SK-N-SH (cell line): ENCODE results near the gene MTG1. TPM values are rescaled to one million over a fixed set of nuclear protein-coding genes. Genes with fewer than 3 reads are reported as not detected.

Experiments used
- CTCF ChIA-PET: fragments of 300-600, 350-600 bp; formaldehyde crosslinking; extraction: SDS; loops from one replicate; lab custom pipeline; 2021; lab: Yijun Ruan, JAX
- POLR2A ChIA-PET: fragments of 350-600 bp; sonication (Branson Sonifier 250); formaldehyde crosslinking; extraction: SDS; loops from one replicate; lab custom pipeline; 2020; ENCODE audit warnings: antibody characterized with exemption, inconsistent platforms; lab: Yijun Ruan, JAX
- DNase-seq: peaks from one replicate; pipeline ENCODE4 v3.0.0; 2012
- H2AFZ ChIP-seq: fragments of 200-600 bp; sonication (generic); 2 replicates; pipeline ENCODE4 v1.8.1; 2016; ENCODE audit warnings: antibody characterized with exemption, mild to moderate bottlenecking, low read depth
- H3F3A ChIP-seq: fragments of 200-600 bp; sonication (generic); replicated peaks from 2 replicates; pipeline ENCODE3; 2016; ENCODE audit warnings: antibody characterized with exemption, mild to moderate bottlenecking; ENCODE audit not compliant: insufficient read depth
- H3K27ac ChIP-seq, 2 experiments: fragments of 200-500 bp in 1 of 2; fragments of 200-600 bp in 1 of 2; sonication (Bioruptor generic) in 1 of 2; sonication (generic), shearing (Covaris generic) in 1 of 2; 2 replicates each; pipeline versions ENCODE4 v1.5.1 to v1.6.1; 2014 to 2016; ENCODE audit warnings: low read depth in 2 of 2, inconsistent platforms in 1 of 2, low read length in 1 of 2, mild to moderate bottlenecking in 1 of 2, mixed read lengths in 1 of 2
- H3K27me3 ChIP-seq: fragments of 200-600 bp; sonication (generic), shearing (Covaris generic); 2 replicates; pipeline ENCODE4 v1.6.1; 2016; ENCODE audit warnings: mixed run types; ENCODE audit not compliant: insufficient read depth
- H3K36me3 ChIP-seq, 2 experiments: fragments of 200-500 bp in 1 of 2; fragments of 200-600 bp in 1 of 2; sonication (Bioruptor generic) in 1 of 2; sonication (generic) in 1 of 2; replicated peaks in 1 of 2; 2 replicates each; pipeline versions ENCODE3 to v1.5.1; 2014 to 2016; ENCODE audit warnings: low read length in 1 of 2, mild to moderate bottlenecking in 1 of 2; ENCODE audit not compliant: insufficient read depth in 2 of 2, control insufficient read depth in 1 of 2
- H3K4me1 ChIP-seq, 2 experiments: fragments of 200-500 bp in 1 of 2; fragments of 200-600 bp in 1 of 2; sonication (Bioruptor generic) in 1 of 2; sonication (generic), shearing (Covaris generic) in 1 of 2; 2 replicates each; pipeline versions ENCODE4 v1.5.1 to v1.6.1; 2014 to 2016; ENCODE audit warnings: low read depth in 1 of 2, low read length in 1 of 2, mixed run types in 1 of 2; ENCODE audit not compliant: insufficient read depth in 2 of 2, control insufficient read depth in 1 of 2
- H3K4me2 ChIP-seq: fragments of 200-600 bp; sonication (generic), shearing (Covaris generic); 2 replicates; pipeline ENCODE4 v1.6.1; 2017; ENCODE audit warnings: mixed run types
- H3K4me3 ChIP-seq, 2 experiments: fragments of 200-500 bp in 1 of 2; fragments of 200-600 bp in 1 of 2; sonication (Bioruptor generic) in 1 of 2; sonication (generic), shearing (Covaris generic) in 1 of 2; 2 replicates each; pipeline versions ENCODE4 v1.5.1 to v1.8.1; 2014 to 2016; ENCODE audit warnings: low read depth in 2 of 2, inconsistent platforms in 1 of 2, low read length in 1 of 2, mild to moderate bottlenecking in 1 of 2, mixed read lengths in 1 of 2, moderate library complexity in 1 of 2
- H3K79me2 ChIP-seq: fragments of 200-600 bp; sonication (generic); 2 replicates; pipeline ENCODE4 v1.8.1; 2017; ENCODE audit warnings: mild to moderate bottlenecking; ENCODE audit not compliant: insufficient read depth
- H3K9ac ChIP-seq: fragments of 200-600 bp; sonication (generic); 2 replicates; pipeline ENCODE4 v1.6.1; 2017; ENCODE audit warnings: mixed run types
- H3K9me2 ChIP-seq: fragments of 200-600 bp; sonication (generic); 2 replicates; pipeline ENCODE4 v1.6.1; 2017; ENCODE audit warnings: mixed run types
- H3K9me3 ChIP-seq: fragments of 200-600 bp; sonication (generic); 2 replicates; pipeline ENCODE4 v1.6.1; 2017; ENCODE audit warnings: mixed run types, mild to moderate bottlenecking, moderate library complexity
- H4K20me1 ChIP-seq: fragments of 200-600 bp; sonication (generic); 2 replicates; pipeline ENCODE4 v1.6.1; 2017; ENCODE audit warnings: mild to moderate bottlenecking, mixed run types; ENCODE audit not compliant: insufficient read depth
- EZH2phosphoT487 ChIP-seq: fragments of 200-600 bp; sonication (generic); IDR thresholded peaks from 2 replicates; pipeline ENCODE4 v1.6.1; 2017; ENCODE audit warnings: low read depth, mixed run types, mild to moderate bottlenecking, antibody characterized with exemption, moderate library complexity, borderline replicate concordance
- FOXJ3 ChIP-seq: sonication (generic); formaldehyde crosslinking; IDR thresholded peaks from 2 replicates; pipeline ENCODE4 v1.5.1; 2020; ENCODE audit warnings: mild to moderate bottlenecking, missing genetic modification reagents
- FOXM1 ChIP-seq: IDR thresholded peaks from 2 replicates; pipeline ENCODE4 v1.4.0; 2012; ENCODE audit warnings: low read depth, mild to moderate bottlenecking
- GABPA ChIP-seq: IDR thresholded peaks from 2 replicates; pipeline ENCODE4 v1.4.0; 2012; ENCODE audit warnings: low read depth, mild to moderate bottlenecking
- GATA2 ChIP-seq: sonication (generic); formaldehyde crosslinking; IDR thresholded peaks from 2 replicates; pipeline ENCODE4 v1.5.0; 2020; ENCODE audit warnings: mild to moderate bottlenecking, missing genetic modification reagents
- IRF3 ChIP-seq: fragments of 150-350 bp; IDR thresholded peaks from 2 replicates; pipeline ENCODE4 v1.6.1; 2016; ENCODE audit warnings: mild to moderate bottlenecking, low read depth, low read length
- JUND ChIP-seq: IDR thresholded peaks from 2 replicates; pipeline ENCODE4 v1.4.0; 2012
- MXI1 ChIP-seq: IDR thresholded peaks from 2 replicates; pipeline ENCODE4 v1.6.1; 2012; ENCODE audit warnings: mild to moderate bottlenecking, low read depth, low read length, improper control_type of control experiment
- POLR2AphosphoS5 ChIP-seq: IDR thresholded peaks from 2 replicates; pipeline ENCODE4 v1.6.1; 2012; ENCODE audit warnings: low read depth, low read length
- RCOR1 ChIP-seq: fragments of 150-350 bp; IDR thresholded peaks from 2 replicates; pipeline ENCODE4 v1.6.1; 2017; ENCODE audit warnings: antibody characterized with exemption, low read length
- RFX5 ChIP-seq: IDR thresholded peaks from 2 replicates; pipeline ENCODE4 v1.6.1; 2012; ENCODE audit warnings: mild to moderate bottlenecking, improper control_type of control experiment, low read length
- RXRA ChIP-seq: IDR thresholded peaks from 2 replicates; pipeline ENCODE4 v1.4.0; 2012; ENCODE audit warnings: low read depth, mild to moderate bottlenecking, borderline replicate concordance
- SIN3A ChIP-seq: IDR thresholded peaks from 2 replicates; pipeline ENCODE4 v1.6.1; 2012; ENCODE audit warnings: low read depth, mild to moderate bottlenecking, low read length, moderate library complexity, borderline replicate concordance
- USF1 ChIP-seq: IDR thresholded peaks from 2 replicates; pipeline ENCODE4 v1.4.0; 2012; ENCODE audit warnings: low read depth, borderline replicate concordance
- YY1 ChIP-seq: IDR thresholded peaks from 2 replicates; pipeline ENCODE4 v1.4.0; 2012; ENCODE audit warnings: low read depth, mild to moderate bottlenecking
- WGBS: methylation state at CpG from one replicate; pipeline ENCODE4 v1.1.6; 2017; ENCODE audit warnings: low lambda C conversion rate; 5-methylcytosine and 5-hydroxymethylcytosine counted together
- polyA plus RNA-seq, 3 experiments: library from polyadenylated mRNA; depleted of rRNA; stranded (reverse); fragments of >200 nt; gene quantifications; 2 replicates each; pipeline ENCODE4 v1.2.3, GENCODE V29; 2012

MTG1 gene
- polyA plus RNA-seq, 1 of the 3 experiments (the other 2 are of a cell fraction): 86.4 TPM

- Histone ChIP-seq H3K9me3 (no peaks in the 10 kb centered on the region), H3K79me2 (no peaks in the 10 kb centered on the region), H3K4me2 (no peak overlapping the region), H3K9ac (no peak overlapping the region), H3K36me3 (peaks cover 0 to 3% of the 10 kb centered on the region in 2 experiments), H3F3A (no peaks in the 10 kb centered on the region), H3K4me3 (no peak overlapping the region), H3K27ac (no peak overlapping the region), H3K9me2 (no peaks in the 10 kb centered on the region), H2AFZ (no peak overlapping the region), H3K4me1 (peaks cover 0 to 17% of the 10 kb centered on the region in 2 experiments; a peak in 1 of 4 replicates), H4K20me1 (no peaks in the 10 kb centered on the region), H3K27me3 (0 out of 2 replicates have a peak, but pooled peaks cover 7% of the 10 kb centered on the region)
- no peak for TF ChIP-seq YY1
- no peak for TF ChIP-seq GATA2 (CRISPR knock-in tag)
- TF ChIP-seq POLR2AphosphoS5: no peak
- no peak for TF ChIP-seq EZH2phosphoT487
- no peak for TF ChIP-seq FOXM1
- TF ChIP-seq GABPA: no peak
- TF ChIP-seq RCOR1: no peak
- TF ChIP-seq JUND: no peak
- no peak for TF ChIP-seq SIN3A
- no peak for TF ChIP-seq MXI1
- no peak for TF ChIP-seq USF1
- TF ChIP-seq RXRA: no peak
- TF ChIP-seq FOXJ3 (CRISPR knock-in tag): no peak
- no peak for TF ChIP-seq IRF3
- TF ChIP-seq RFX5: no peak
- DNase-seq: no peak
- WGBS: 56% methylated on average over 12 of the region's 24 CpGs
- CTCF ChIA-PET: no interaction called here
- POLR2A ChIA-PET: interaction anchor here (1.5 kb wide), 1 partner anchor 28 kb away, joined by 3 read pairs; no protein-coding TSS in a partner anchor
Measured at GRCh38 chr10:133351408-133352318, 42.3 kb upstream of the MTG1 start.
